ENCODE measurements around the gene REV3L. TPM values are rescaled to one million over a fixed set of nuclear protein-coding genes. Genes with fewer than 3 reads are reported as not detected.
A peak's percentile ranks its signal among the peaks of the same experiment; 100 is the strongest.
"Not testable (repeated sequence)": the region's sequence is repeated elsewhere in the genome, so short reads cannot be mapped to it uniquely, and the experiment has no call there.

REV3L gene
- total RNA-seq, 2 donors from 2014 or later = 18.9 to 19.8 TPM

GRCh38 chr6:111517965-111518364, 34.9 kb upstream of the REV3L start:
- Mint-ChIP-seq H3K4me1 (peaks cover 23% of the 10 kb centered on the region), H3K27me3 (no peaks in the 10 kb centered on the region), H3K36me3 (ENCODE audit: low read depth) (no peaks in the 10 kb centered on the region), H3K27ac (no peak overlapping the region), H3K4me3 (no peak overlapping the region)
- DNase-seq (no peak), ATAC-seq (no peak)
- no peaks in the 10 kb centered on the region for H3K9me3 ChIP-seq (ENCODE audit: control insufficient read depth, low read length, poor library complexity, severe bottlenecking)

- H3K4me3 Mint-ChIP-seq = no peak overlapping the region
- no peaks in the 10 kb centered on the region for H3K27me3 Mint-ChIP-seq
- ATAC-seq = no peak
- no peaks in the 10 kb centered on the region for H3K9me3 ChIP-seq (ENCODE audit: control insufficient read depth, low read length, poor library complexity, severe bottlenecking)
- no peak overlapping the region for H3K27ac Mint-ChIP-seq
- no peak for DNase-seq
- H3K36me3 Mint-ChIP-seq (ENCODE audit: low read depth) = no peaks in the 10 kb centered on the region
- peaks cover 12% of the 10 kb centered on the region for H3K4me1 Mint-ChIP-seq
Measured at GRCh38 chr6:111515259-111515658, 32.2 kb upstream of the REV3L start.

- H3K27ac Mint-ChIP-seq; DNase-seq; H3K27me3 Mint-ChIP-seq; H3K9me3 ChIP-seq (ENCODE audit: control insufficient read depth, low read length, poor library complexity, severe bottlenecking); H3K4me3 Mint-ChIP-seq; H3K36me3 Mint-ChIP-seq (ENCODE audit: low read depth); ATAC-seq: not testable (repeated sequence)
- H3K4me1 Mint-ChIP-seq = peaks cover 12% of the 10 kb centered on the region
Measured at GRCh38 chr6:111514531-111514930, 31.5 kb upstream of the REV3L start.

DNA sequence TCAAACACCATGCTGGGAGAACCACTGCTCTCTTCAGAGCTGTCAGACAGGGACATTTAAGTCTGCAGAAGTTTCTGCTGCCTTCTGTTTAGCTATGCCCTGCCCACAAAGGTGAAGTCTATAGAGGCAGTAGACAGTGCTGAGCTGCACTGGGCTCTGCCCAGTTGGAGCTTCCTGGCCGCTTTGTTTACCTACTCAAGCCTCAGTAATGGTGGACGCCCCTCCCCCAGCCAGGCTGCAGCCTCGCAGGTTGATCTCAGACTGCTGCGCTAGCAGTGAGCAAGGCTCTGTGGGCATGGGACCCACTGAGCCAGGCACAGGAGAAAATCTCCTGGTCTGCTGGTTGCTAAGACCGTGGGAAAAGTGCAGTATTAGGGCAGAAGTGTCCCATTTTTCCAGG, 24.2 kb upstream of the REV3L start:
- not testable (repeated sequence) for H3K27ac Mint-ChIP-seq; H3K36me3 Mint-ChIP-seq (ENCODE audit: low read depth); H3K27me3 Mint-ChIP-seq; H3K4me3 Mint-ChIP-seq; ATAC-seq; DNase-seq; H3K9me3 ChIP-seq (ENCODE audit: control insufficient read depth, low read length, poor library complexity, severe bottlenecking); H3K4me1 Mint-ChIP-seq

- H3K4me3 Mint-ChIP-seq; H3K36me3 Mint-ChIP-seq (ENCODE audit: low read depth); ATAC-seq; DNase-seq; H3K9me3 ChIP-seq (ENCODE audit: control insufficient read depth, low read length, poor library complexity, severe bottlenecking); H3K27me3 Mint-ChIP-seq; H3K27ac Mint-ChIP-seq: not testable (repeated sequence)
- H3K4me1 Mint-ChIP-seq = peaks cover 11% of the 10 kb centered on the region
Measured at GRCh38 chr6:111505498-111505897, 22.5 kb upstream of the REV3L start.

DNA sequence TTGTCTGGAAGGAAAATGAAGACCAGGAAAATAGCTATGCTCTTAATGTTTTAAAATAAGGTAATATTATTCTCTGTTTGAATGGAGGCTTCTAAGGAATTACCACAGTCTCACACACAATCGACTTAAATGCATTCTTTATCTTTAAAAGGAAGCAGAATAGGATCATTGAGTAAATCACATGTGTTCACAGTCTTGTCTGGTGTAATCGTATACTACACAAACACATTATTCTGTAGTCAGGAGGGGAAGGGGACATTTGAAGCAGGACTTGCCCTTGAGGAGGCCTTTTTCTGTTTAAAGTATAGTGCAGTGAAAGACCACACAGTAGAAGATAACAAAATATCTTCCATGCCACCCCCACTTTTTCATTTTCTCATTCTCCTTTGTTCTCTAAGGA, 20.6 kb upstream of the REV3L start:
- no peak overlapping the region for H3K4me3 Mint-ChIP-seq
- no peak for ATAC-seq
- H3K27ac Mint-ChIP-seq = no peak overlapping the region
- DNase-seq = no peak
- no peaks in the 10 kb centered on the region for H3K27me3 Mint-ChIP-seq
- no peaks in the 10 kb centered on the region for H3K9me3 ChIP-seq (ENCODE audit: control insufficient read depth, low read length, poor library complexity, severe bottlenecking)
- peaks cover 6% of the 10 kb centered on the region for H3K36me3 Mint-ChIP-seq (ENCODE audit: low read depth)
- peaks cover 17% of the 10 kb centered on the region for H3K4me1 Mint-ChIP-seq

- H3K4me3 Mint-ChIP-seq = no peak overlapping the region
- DNase-seq (no peak), ATAC-seq (no peak)
- peaks cover 6% of the 10 kb centered on the region for H3K36me3 Mint-ChIP-seq (ENCODE audit: low read depth)
- H3K4me1 Mint-ChIP-seq = peaks cover 20% of the 10 kb centered on the region
- no peaks in the 10 kb centered on the region for H3K27me3 Mint-ChIP-seq
- H3K9me3 ChIP-seq (ENCODE audit: control insufficient read depth, low read length, poor library complexity, severe bottlenecking) = no peaks in the 10 kb centered on the region
- no peak overlapping the region for H3K27ac Mint-ChIP-seq
Measured at GRCh38 chr6:111503194-111503593, 20.2 kb upstream of the REV3L start.

DNA sequence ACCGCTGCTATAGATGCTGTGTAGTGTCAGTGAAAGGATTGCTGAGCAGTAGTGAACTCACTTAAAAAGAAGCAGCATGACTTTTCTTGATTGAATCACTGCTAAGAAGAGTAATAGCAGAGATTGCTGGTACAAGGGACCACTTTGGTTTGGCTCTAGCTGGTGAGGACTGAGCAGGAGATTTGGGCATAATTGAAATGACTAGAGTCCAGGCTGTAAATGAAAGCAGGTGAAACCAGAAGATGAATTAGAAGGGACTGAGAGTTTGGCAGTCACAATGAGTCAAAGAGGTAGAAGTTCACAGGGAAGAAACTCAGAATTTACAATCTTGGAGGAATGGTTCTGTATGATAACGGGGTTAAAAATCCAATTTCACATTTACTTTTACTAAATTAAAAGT, 19.1 kb upstream of the REV3L start:
- ATAC-seq (no peak), DNase-seq (no peak)
- peaks cover 20% of the 10 kb centered on the region for H3K4me1 Mint-ChIP-seq
- no peak overlapping the region for H3K27ac Mint-ChIP-seq
- H3K9me3 ChIP-seq (ENCODE audit: control insufficient read depth, low read length, poor library complexity, severe bottlenecking) = no peaks in the 10 kb centered on the region
- H3K27me3 Mint-ChIP-seq = no peaks in the 10 kb centered on the region
- H3K36me3 Mint-ChIP-seq (ENCODE audit: low read depth) = peaks cover 8% of the 10 kb centered on the region
- H3K4me3 Mint-ChIP-seq = no peak overlapping the region

DNA sequence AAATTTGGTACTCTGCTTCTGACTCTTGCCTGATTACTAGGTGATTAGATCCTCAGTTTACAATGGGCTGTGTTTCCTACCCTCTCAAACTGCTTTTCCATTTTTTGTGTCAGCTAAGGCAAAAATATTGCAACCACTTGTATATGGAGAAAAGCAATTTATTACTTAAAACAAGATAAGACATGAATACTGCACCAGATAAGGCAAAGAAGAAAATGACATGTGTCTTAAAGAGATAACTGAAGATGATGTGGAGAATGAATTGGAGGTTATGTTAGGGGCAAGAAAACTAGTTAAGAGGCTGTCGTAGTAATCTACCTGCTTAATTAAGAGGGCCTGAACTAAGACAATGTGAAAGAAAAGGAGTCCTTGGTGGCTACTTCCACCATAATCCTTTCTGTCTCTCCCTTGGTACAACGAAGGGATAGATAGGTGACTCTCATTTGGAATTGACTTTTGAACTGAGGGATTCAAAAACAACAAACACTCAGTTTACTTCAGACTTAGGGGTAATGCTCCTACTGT, 16.3 kb upstream of the REV3L start:
- peaks cover 8% of the 10 kb centered on the region for H3K36me3 Mint-ChIP-seq (ENCODE audit: low read depth)
- DNase-seq (no peak), ATAC-seq (no peak)
- H3K9me3 ChIP-seq (ENCODE audit: control insufficient read depth, low read length, poor library complexity, severe bottlenecking) = no peaks in the 10 kb centered on the region
- no peak overlapping the region for H3K4me3 Mint-ChIP-seq
- peaks cover 21% of the 10 kb centered on the region for H3K4me1 Mint-ChIP-seq
- no peaks in the 10 kb centered on the region for H3K27me3 Mint-ChIP-seq
- peak overlapping the region; percentile 77 for H3K27ac Mint-ChIP-seq

GRCh38 chr6:111494951-111495635, 12.1 kb upstream of the REV3L start:
- Mint-ChIP-seq H3K4me1 (peaks cover 12% of the 10 kb centered on the region), H3K27me3 (no peaks in the 10 kb centered on the region), H3K36me3 (ENCODE audit: low read depth) (peaks cover 3% of the 10 kb centered on the region), H3K27ac (no peak overlapping the region), H3K4me3 (no peak overlapping the region)
- DNase-seq (no peak), ATAC-seq (no peak)
- H3K9me3 ChIP-seq (ENCODE audit: control insufficient read depth, low read length, poor library complexity, severe bottlenecking) = no peaks in the 10 kb centered on the region

GRCh38 chr6:111492499-111492898, 9.5 kb upstream of the REV3L start:
- H3K9me3 ChIP-seq (ENCODE audit: control insufficient read depth, low read length, poor library complexity, severe bottlenecking) = no peaks in the 10 kb centered on the region
- ATAC-seq (no peak), DNase-seq (no peak)

DNA sequence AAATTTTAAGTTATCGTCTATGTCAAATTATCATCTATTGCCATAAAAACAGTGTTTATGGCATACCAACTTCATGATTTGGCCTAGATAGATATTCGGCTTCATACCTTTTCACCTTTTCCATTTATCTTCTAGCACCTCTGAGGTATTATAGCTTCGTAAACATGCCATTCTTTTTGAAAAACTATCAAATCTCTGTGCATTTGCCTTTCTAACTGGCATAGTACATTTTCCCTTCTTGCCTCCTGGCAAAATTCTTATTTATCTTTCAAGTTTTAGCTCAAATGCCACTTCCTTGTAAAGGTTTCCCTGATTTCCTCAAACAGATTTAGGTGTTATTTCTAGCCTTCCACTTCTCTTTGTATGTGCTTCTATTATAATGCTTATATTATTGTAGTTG, 7.0 kb upstream of the REV3L start:
- ATAC-seq = no peak
- H3K27ac Mint-ChIP-seq = peak overlapping the region; percentile 16
- peaks cover 25% of the 10 kb centered on the region for H3K4me1 Mint-ChIP-seq
- H3K4me3 Mint-ChIP-seq = no peak overlapping the region
- H3K9me3 ChIP-seq (ENCODE audit: control insufficient read depth, low read length, poor library complexity, severe bottlenecking) = no peaks in the 10 kb centered on the region
- H3K27me3 Mint-ChIP-seq = no peaks in the 10 kb centered on the region
- DNase-seq = no peak
- H3K36me3 Mint-ChIP-seq (ENCODE audit: low read depth) = no peaks in the 10 kb centered on the region

More at GRCh38 chr6:111492499-111492898, 9.5 kb upstream of the REV3L start:
- H3K36me3 Mint-ChIP-seq (ENCODE audit: low read depth) = no peaks in the 10 kb centered on the region
- H3K4me3 Mint-ChIP-seq = no peak overlapping the region
- H3K27me3 Mint-ChIP-seq = no peaks in the 10 kb centered on the region
- peaks cover 16% of the 10 kb centered on the region for H3K4me1 Mint-ChIP-seq
- H3K27ac Mint-ChIP-seq = no peak overlapping the region

DNA sequence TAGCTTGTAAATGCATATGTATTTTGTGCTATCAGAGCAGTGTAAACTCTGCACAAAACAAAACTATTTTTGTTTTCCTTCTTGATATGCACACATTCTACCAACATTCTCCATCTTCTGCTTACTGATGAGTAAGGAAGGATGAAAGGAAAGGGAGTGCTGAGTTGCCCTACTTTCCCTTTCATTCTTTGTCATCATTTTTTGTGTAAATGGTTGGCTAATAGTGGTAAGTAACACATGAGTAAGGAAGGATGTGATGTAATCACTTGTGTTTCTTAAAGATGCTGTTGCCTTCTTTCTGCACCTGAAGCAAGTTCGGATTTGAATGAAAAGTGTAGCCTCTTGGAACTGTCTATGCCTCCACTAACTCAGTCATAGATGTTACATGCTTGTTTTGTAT, 4.6 kb upstream of the REV3L start:
- DNase-seq = no peak
- Mint-ChIP-seq H3K36me3 (ENCODE audit: low read depth) (no peaks in the 10 kb centered on the region), H3K27ac (peak overlapping the region; percentile 94), H3K27me3 (no peaks in the 10 kb centered on the region), H3K4me1 (peaks cover 29% of the 10 kb centered on the region), H3K4me3 (peak overlapping the region; percentile 72)
- ATAC-seq = peak; percentile 29
- no peaks in the 10 kb centered on the region for H3K9me3 ChIP-seq (ENCODE audit: control insufficient read depth, low read length, poor library complexity, severe bottlenecking)

DNA sequence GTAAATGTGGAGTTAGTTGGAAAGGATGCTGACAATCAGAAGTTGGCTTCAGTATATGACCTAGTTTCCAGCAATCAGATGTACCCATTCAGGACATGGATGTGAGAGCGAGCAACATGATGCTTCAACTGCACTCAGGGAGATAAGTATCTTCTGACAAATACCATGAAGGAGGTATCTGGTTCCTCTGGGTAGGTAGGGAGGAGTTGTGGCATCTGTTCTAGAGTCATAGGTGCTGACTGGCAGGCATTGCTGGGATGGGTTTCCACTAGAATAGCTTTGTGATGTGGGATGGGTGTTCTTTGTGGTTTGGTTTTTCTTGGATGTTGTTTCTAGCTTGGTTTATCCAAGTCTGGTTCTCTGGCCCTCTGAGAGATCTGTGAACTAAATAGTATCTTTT, 3.9 kb upstream of the REV3L start:
- Mint-ChIP-seq H3K27me3 (no peaks in the 10 kb centered on the region), H3K27ac (peak overlapping the region; percentile 94), H3K36me3 (ENCODE audit: low read depth) (no peaks in the 10 kb centered on the region), H3K4me1 (peaks cover 31% of the 10 kb centered on the region), H3K4me3 (peak overlapping the region; percentile 42)
- H3K9me3 ChIP-seq (ENCODE audit: control insufficient read depth, low read length, poor library complexity, severe bottlenecking) = no peaks in the 10 kb centered on the region
- ATAC-seq (peak; percentile 10), DNase-seq (peak in 1 of 3 donors; percentile 10)

All from T-helper 17 cell (primary cell).